MCF 10A (cell line): ENCODE measurements around the gene IRF2BP2. TPM values are rescaled to one million over a fixed set of nuclear protein-coding genes. Genes with fewer than 3 reads are reported as not detected.

Experiments
- BruUV-seq: library from RNA; stranded (reverse); fragments of 400-500 nt; replicated peaks from 2 replicates; lab custom pipeline; 2021; lab: Mats Ljungman, UMichigan
- CTCF ChIA-PET: fragments of 300-600 bp; sonication (Branson Sonifier 250); formaldehyde crosslinking; extraction: SDS; loops from one replicate; lab custom pipeline; 2021; ENCODE audit warnings: antibody characterized with exemption, inconsistent platforms; lab: Yijun Ruan, JAX
- POLR2A ChIA-PET: fragments of 300-600, 350-650 bp; sonication (Branson Sonifier 250); formaldehyde crosslinking; extraction: SDS; loops from one replicate; lab custom pipeline; 2020; ENCODE audit warnings: antibody characterized with exemption, inconsistent platforms; lab: Yijun Ruan, JAX
- DNase-seq: peaks from one replicate; pipeline ENCODE4 v3.0.0-alpha.2; 2018; ENCODE audit not compliant: unreplicated experiment
- H3K27ac Mint-ChIP-seq: one replicate; pipeline ENCODE4 v1.8.0; 2022; ENCODE audit warnings: mild to moderate bottlenecking, low read depth, mixed read lengths; ENCODE audit not compliant: unreplicated experiment
- H3K27me3 Mint-ChIP-seq: one replicate; pipeline ENCODE4 v1.8.0; 2022; ENCODE audit warnings: mixed read lengths; ENCODE audit not compliant: insufficient read depth, unreplicated experiment
- H3K36me3 Mint-ChIP-seq: one replicate; pipeline ENCODE4 v1.8.0; 2022; ENCODE audit warnings: mild to moderate bottlenecking, moderate library complexity, mixed read lengths; ENCODE audit not compliant: insufficient read depth, unreplicated experiment
- H3K4me1 Mint-ChIP-seq: one replicate; pipeline ENCODE4 v1.8.0; 2022; ENCODE audit warnings: mixed read lengths; ENCODE audit not compliant: insufficient read depth, unreplicated experiment
- H3K4me3 Mint-ChIP-seq: one replicate; pipeline ENCODE4 v1.8.0; 2022; ENCODE audit warnings: mild to moderate bottlenecking, moderate library complexity, mixed read lengths; ENCODE audit not compliant: unreplicated experiment
- H3K9me3 Mint-ChIP-seq: one replicate; pipeline ENCODE4 v1.8.0; 2022; ENCODE audit warnings: mixed read lengths; ENCODE audit not compliant: unreplicated experiment
- CTCF ChIP-seq: fragments of 200-600 bp; IDR thresholded peaks from one replicate; pipeline ENCODE4 v1.8.0; 2022; ENCODE audit warnings: antibody characterized with exemption, mild to moderate bottlenecking; ENCODE audit not compliant: unreplicated experiment
- intact Hi-C: fragments of 100-400 bp; cut with micrococcal nuclease; formaldehyde crosslinking; loops from 2 replicates; pipeline ENCODE4 v1.14.1; 2022
- total RNA-seq: library from RNA; stranded (reverse); gene quantifications from 2 replicates; pipeline ENCODE4 v1.2.3, GENCODE V29; 2022

IRF2BP2 gene
- total RNA-seq, 1 experiment from 2014 or later, result 217 TPM

- BruUV-seq, result no TSS peak
- intact Hi-C loops, result no loop called here
- Mint-ChIP-seq H3K27ac (peak overlapping the region; percentile 47), H3K36me3 (no peaks in the 10 kb centered on the region), H3K4me3 (no peak overlapping the region), H3K9me3 (peaks cover 3% of the 10 kb centered on the region), H3K27me3 (no peaks in the 10 kb centered on the region), H3K4me1 (peaks cover 27% of the 10 kb centered on the region)
- DNase-seq, result peak; percentile 84
- POLR2A ChIA-PET, result interaction anchor here (0.6 to 6.7 kb wide), 17 partner anchors 11 to 778 kb away, joined by 3 to 86 read pairs (median 5); partner anchors contain the start of gene TBCE
- CTCF ChIA-PET, result interaction anchor here (0.6 to 1.6 kb wide), 7 partner anchors 8 to 101 kb away, joined by 3 to 7 read pairs (median 4); no protein-coding TSS in a partner anchor
- TF ChIP-seq CTCF, result no peak
These were observed 20.7 kb downstream of the IRF2BP2 start for GRCh38 chr1:234589064-234589800.

GRCh38 chr1:234588386-234588785 is 21.6 kb downstream of the IRF2BP2 start:
- no peak for DNase-seq
- Mint-ChIP-seq H3K4me1 (peaks cover 27% of the 10 kb centered on the region), H3K4me3 (no peak overlapping the region), H3K9me3 (no peaks in the 10 kb centered on the region), H3K36me3 (no peaks in the 10 kb centered on the region), H3K27ac (no peak overlapping the region), H3K27me3 (no peaks in the 10 kb centered on the region)
- BruUV-seq, result no TSS peak
- ChIA-PET CTCF (interaction anchor here (0.6 to 1.6 kb wide), 9 partner anchors 9 to 265 kb away, joined by 3 to 7 read pairs (median 3); no protein-coding TSS in a partner anchor), POLR2A (interaction anchor here (0.6 to 6.7 kb wide), 13 partner anchors 10 to 474 kb away, joined by 3 to 86 read pairs (median 5); no protein-coding TSS in a partner anchor)
- intact Hi-C loops, result no loop called here
- TF ChIP-seq CTCF, result no peak

- Mint-ChIP-seq H3K9me3 (no peaks in the 10 kb centered on the region), H3K4me3 (no peak overlapping the region), H3K27ac (no peak overlapping the region), H3K4me1 (peaks cover 27% of the 10 kb centered on the region), H3K36me3 (no peaks in the 10 kb centered on the region), H3K27me3 (no peaks in the 10 kb centered on the region)
- CTCF ChIA-PET, result no interaction called here
- no TSS peak for BruUV-seq
- DNase-seq, result no peak
- no peak for TF ChIP-seq CTCF
- intact Hi-C loops, result no loop called here
- POLR2A ChIA-PET, result interaction anchor here (0.7 to 6.7 kb wide), 3 partner anchors 15 to 71 kb away, joined by 3 to 86 read pairs (median 3); no protein-coding TSS in a partner anchor
These were observed 23.0 kb downstream of the IRF2BP2 start for GRCh38 chr1:234586892-234587485.

GRCh38 chr1:234586304-234586703 is 23.7 kb downstream of the IRF2BP2 start:
- CTCF ChIA-PET, result no interaction called here

More at GRCh38 chr1:234586304-234586703, 23.7 kb downstream of the IRF2BP2 start:
- no peaks in the 10 kb centered on the region for H3K27me3 Mint-ChIP-seq
- no TSS peak for BruUV-seq
- no peak overlapping the region for H3K4me3 Mint-ChIP-seq
- POLR2A ChIA-PET, result interaction anchor here (0.7 to 6.7 kb wide), 3 partner anchors 15 to 72 kb away, joined by 3 to 86 read pairs (median 3); no protein-coding TSS in a partner anchor
- no peaks in the 10 kb centered on the region for H3K9me3 Mint-ChIP-seq
- H3K36me3 Mint-ChIP-seq, result no peaks in the 10 kb centered on the region
- no peak for TF ChIP-seq CTCF
- no peak for DNase-seq
- H3K27ac Mint-ChIP-seq, result no peak overlapping the region
- peaks cover 27% of the 10 kb centered on the region for H3K4me1 Mint-ChIP-seq
- intact Hi-C loops, result no loop called here
